Activated T-helper 1 cell treated with anti-CD3 and anti-CD28 coated beads, Interleukin-12 subunit alpha, Interleukin-12 subunit beta, Interleukin-2, Interleukin-4 antibody, amounts not matched to agents 30 ng/mL and 10 ng/mL and 1 ng/mL, durations not matched to agents 14 hours and 24 hours and 36 hours (primary cell): ENCODE measurements around the gene KYAT1. TPM values are rescaled to one million over a fixed set of nuclear protein-coding genes. Genes with fewer than 3 reads are reported as not detected.
"Not testable (repeated sequence)": the region's sequence is repeated elsewhere in the genome, so short reads cannot be mapped to it uniquely, and the experiment has no call there.

Experiments
- DNase-seq: peaks from one replicate; pipeline ENCODE4 v3.0.0; 2021; ENCODE audit warnings: low spot score
- H3K27ac Mint-ChIP-seq: one replicate; pipeline ENCODE4 v1.8.0; 2021; ENCODE audit warnings: mild to moderate bottlenecking, mixed read lengths
- H3K27me3 Mint-ChIP-seq: one replicate; pipeline ENCODE4 v1.8.0; 2022; ENCODE audit warnings: mild to moderate bottlenecking, moderate library complexity, mixed read lengths; ENCODE audit not compliant: insufficient read depth
- H3K36me3 Mint-ChIP-seq: one replicate; pipeline ENCODE4 v1.8.0; 2021; ENCODE audit warnings: low read depth, mixed read lengths
- H3K4me1 Mint-ChIP-seq: one replicate; pipeline ENCODE4 v1.8.0; 2021; ENCODE audit warnings: low read depth, mixed read lengths
- H3K4me3 Mint-ChIP-seq: one replicate; pipeline ENCODE4 v1.8.0; 2021; ENCODE audit warnings: mild to moderate bottlenecking, moderate library complexity, mixed read lengths
- H3K9me3 Mint-ChIP-seq: one replicate; pipeline ENCODE4 v1.8.0; 2021; ENCODE audit warnings: mixed read lengths
- intact Hi-C: fragments of 100-400 bp; cut with micrococcal nuclease; formaldehyde crosslinking; loops from one replicate; pipeline ENCODE4 v1.15.1; 2024
- total RNA-seq: library from RNA; stranded (reverse); gene quantifications from 2 replicates; pipeline ENCODE4 v1.2.3, GENCODE V29; 2022

KYAT1 gene
- total RNA-seq, 1 donor from 2014 or later: 12.2 TPM

GRCh38 chr9:128861501-128861900 lies 20.2 kb downstream of the KYAT1 start:
- H3K36me3 Mint-ChIP-seq: no peaks in the 10 kb centered on the region
- H3K4me1 Mint-ChIP-seq: peaks cover 6% of the 10 kb centered on the region
- H3K27ac Mint-ChIP-seq: no peak overlapping the region
- no peaks in the 10 kb centered on the region for H3K27me3 Mint-ChIP-seq
- H3K4me3 Mint-ChIP-seq: no peak overlapping the region
- intact Hi-C loops: no loop called here
- H3K9me3 Mint-ChIP-seq: no peaks in the 10 kb centered on the region
- no peak for DNase-seq

- H3K36me3 Mint-ChIP-seq: no peaks in the 10 kb centered on the region
- H3K4me1 Mint-ChIP-seq: peaks cover 6% of the 10 kb centered on the region
- intact Hi-C loops: no loop called here
- H3K4me3 Mint-ChIP-seq: no peak overlapping the region
- no peak for DNase-seq
- no peaks in the 10 kb centered on the region for H3K27me3 Mint-ChIP-seq
- H3K27ac Mint-ChIP-seq: no peak overlapping the region
- H3K9me3 Mint-ChIP-seq: no peaks in the 10 kb centered on the region
Measured at GRCh38 chr9:128860937-128861336, 20.8 kb downstream of the KYAT1 start.

DNA sequence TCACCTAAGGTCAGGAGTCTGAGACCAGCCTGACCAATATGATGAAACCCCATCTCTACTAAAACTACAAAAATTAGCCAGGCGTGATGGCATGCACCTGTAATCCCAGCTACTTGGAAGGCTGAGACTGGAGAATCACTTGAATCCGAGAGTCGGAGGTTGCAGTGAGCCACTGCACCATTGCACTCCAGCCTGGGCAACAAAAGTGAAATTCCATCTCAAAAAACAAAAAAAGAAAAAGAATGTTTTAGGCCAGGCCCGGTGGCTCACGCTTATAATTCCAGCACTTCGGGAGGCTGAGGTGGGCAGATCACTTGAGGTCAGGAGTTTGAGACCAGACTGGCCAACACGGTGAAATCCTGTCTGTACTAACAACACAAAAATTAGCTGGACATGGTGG lies 23.3 kb downstream of the KYAT1 start:
- H3K27me3 Mint-ChIP-seq, intact Hi-C loops, H3K4me3 Mint-ChIP-seq, DNase-seq, H3K9me3 Mint-ChIP-seq, H3K27ac Mint-ChIP-seq, H3K36me3 Mint-ChIP-seq, H3K4me1 Mint-ChIP-seq: not testable (repeated sequence)

DNA sequence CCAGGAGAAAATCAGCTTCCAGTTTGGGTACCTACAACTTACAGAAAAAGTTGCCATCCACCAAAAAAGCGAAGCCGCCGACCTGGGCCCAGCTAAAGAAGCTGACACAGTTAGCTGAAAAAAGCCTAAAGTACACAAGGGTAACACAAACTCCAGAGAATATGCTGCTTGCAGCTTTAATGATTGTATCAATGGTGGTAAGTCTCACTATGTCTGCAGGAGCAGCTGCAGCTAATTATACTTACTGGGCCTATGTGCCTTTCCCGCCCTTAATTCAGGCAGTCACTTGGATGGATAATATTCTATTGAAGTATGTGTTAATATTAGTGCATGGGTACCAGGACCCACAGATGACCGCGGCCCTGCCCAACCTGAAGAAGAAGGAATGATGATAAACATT lies 27.3 kb downstream of the KYAT1 start:
- intact Hi-C loops, H3K36me3 Mint-ChIP-seq, H3K27me3 Mint-ChIP-seq, H3K27ac Mint-ChIP-seq, H3K4me3 Mint-ChIP-seq, H3K4me1 Mint-ChIP-seq, DNase-seq: not testable (repeated sequence)
- peaks cover 16% of the 10 kb centered on the region for H3K9me3 Mint-ChIP-seq

DNA sequence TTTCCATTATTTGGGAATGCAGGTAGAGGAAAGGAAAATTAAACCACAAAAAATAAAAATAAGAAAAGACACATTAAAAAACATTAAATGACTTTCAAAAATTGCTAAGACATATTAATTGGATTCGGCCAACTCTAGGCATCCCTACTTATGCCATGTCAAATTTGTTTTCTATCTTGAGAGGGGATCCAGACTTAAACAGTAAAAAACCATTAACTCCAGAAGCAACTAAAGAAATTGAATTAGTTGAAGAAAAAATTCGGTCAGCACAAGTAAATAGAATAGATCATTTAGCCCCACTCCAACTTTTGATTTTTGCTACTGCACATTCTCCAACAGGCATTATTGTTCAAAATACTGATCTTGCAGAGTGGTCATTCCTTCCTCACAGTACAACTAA lies 29.1 kb downstream of the KYAT1 start:
- intact Hi-C loops: loop anchor here (1.0 kb wide), 2 partner anchors 12 to 76 kb away; no protein-coding TSS in a partner anchor
- H3K4me1 Mint-ChIP-seq, H3K36me3 Mint-ChIP-seq, H3K27me3 Mint-ChIP-seq, DNase-seq, H3K27ac Mint-ChIP-seq, H3K4me3 Mint-ChIP-seq: not testable (repeated sequence)
- H3K9me3 Mint-ChIP-seq: peaks cover 23% of the 10 kb centered on the region

- not testable (repeated sequence) for H3K4me3 Mint-ChIP-seq, H3K27me3 Mint-ChIP-seq, DNase-seq, H3K4me1 Mint-ChIP-seq, H3K27ac Mint-ChIP-seq
- Mint-ChIP-seq H3K9me3 (peaks cover 25% of the 10 kb centered on the region), H3K36me3 (peaks cover 11% of the 10 kb centered on the region)
- intact Hi-C loops: loop anchor here (1.0 kb wide), 2 partner anchors 12 to 76 kb away; no protein-coding TSS in a partner anchor
Measured at GRCh38 chr9:128851779-128852600, 29.8 kb downstream of the KYAT1 start.

- DNase-seq, H3K4me1 Mint-ChIP-seq, intact Hi-C loops, H3K27me3 Mint-ChIP-seq, H3K4me3 Mint-ChIP-seq, H3K27ac Mint-ChIP-seq: not testable (repeated sequence)
- H3K9me3 Mint-ChIP-seq: peaks cover 25% of the 10 kb centered on the region
- peaks cover 11% of the 10 kb centered on the region for H3K36me3 Mint-ChIP-seq
Measured at GRCh38 chr9:128851024-128851423, 30.7 kb downstream of the KYAT1 start.

- Mint-ChIP-seq H3K4me1 (no peaks in the 10 kb centered on the region), H3K36me3 (peaks cover 11% of the 10 kb centered on the region), H3K4me3 (no peak overlapping the region), H3K9me3 (peaks cover 25% of the 10 kb centered on the region), H3K27me3 (no peaks in the 10 kb centered on the region), H3K27ac (no peak overlapping the region)
- intact Hi-C loops: no loop called here
- DNase-seq: no peak
Measured at GRCh38 chr9:128847803-128848202, 33.9 kb downstream of the KYAT1 start.

DNA sequence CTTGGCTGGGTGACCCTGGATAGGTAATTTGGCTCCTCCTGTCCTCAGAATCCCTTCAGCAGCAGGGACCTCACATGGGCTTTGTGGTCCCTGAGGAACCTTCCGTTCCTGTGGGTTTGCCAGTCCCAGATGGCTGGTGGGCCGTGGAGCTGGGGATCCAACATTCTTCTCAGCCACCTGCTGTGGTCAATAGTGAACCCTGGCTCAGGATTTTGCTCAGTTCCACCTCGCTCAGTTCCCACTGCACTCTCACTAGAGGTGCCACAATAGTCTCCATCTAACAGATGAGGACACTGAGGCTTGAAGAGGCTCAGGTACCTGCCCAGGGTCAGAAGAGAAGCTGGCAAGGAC lies 35.1 kb downstream of the KYAT1 start:
- Mint-ChIP-seq H3K4me3 (no peak overlapping the region), H3K9me3 (peaks cover 25% of the 10 kb centered on the region)

DNA sequence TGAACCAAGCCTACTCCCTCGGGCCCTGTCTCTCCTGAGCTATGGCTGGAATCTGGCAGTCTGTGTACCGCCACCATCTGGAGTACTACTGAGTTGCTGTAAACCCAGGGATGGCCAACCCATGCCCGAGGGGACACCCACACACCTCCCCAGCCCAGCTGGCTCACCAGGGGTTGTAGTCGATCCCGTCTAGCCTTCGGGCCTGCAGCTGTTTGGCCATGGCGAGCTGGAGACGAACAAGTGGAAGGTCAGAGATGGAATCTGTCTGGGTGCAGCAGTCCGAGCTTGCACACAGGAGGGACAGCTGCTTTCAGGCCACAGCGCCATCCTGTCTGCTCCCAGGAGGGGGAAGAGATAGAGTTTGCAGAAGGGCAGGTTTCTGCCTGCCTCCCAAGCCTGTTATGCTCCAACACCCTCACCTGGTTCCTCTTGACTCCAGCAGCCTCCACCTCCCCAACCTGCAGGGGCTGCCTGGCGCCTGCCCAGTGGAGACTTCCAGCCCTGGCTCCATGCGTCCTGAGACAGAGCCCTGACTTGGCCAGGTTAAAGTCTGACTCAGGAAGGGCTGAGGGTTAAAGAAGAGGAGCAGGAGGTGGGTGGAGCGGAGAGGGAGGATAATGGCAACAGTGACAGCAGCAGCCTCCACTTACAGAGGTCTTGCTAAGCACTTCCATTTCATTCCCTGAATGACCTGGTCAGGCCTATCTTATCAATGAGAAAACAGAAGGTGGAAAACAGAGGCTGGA lies 36.4 kb downstream of the KYAT1 start:
- Mint-ChIP-seq H3K4me1 (no peaks in the 10 kb centered on the region), H3K4me3 (no peak overlapping the region), H3K9me3 (peaks cover 13% of the 10 kb centered on the region), H3K36me3 (peaks cover 3% of the 10 kb centered on the region), H3K27me3 (no peaks in the 10 kb centered on the region), H3K27ac (no peak overlapping the region)
- intact Hi-C loops: no loop called here
- no peak for DNase-seq

More for the DNA sequence above, 35.1 kb downstream of the KYAT1 start:
- H3K27me3 Mint-ChIP-seq: no peaks in the 10 kb centered on the region
- no peak for DNase-seq
- H3K4me1 Mint-ChIP-seq: no peaks in the 10 kb centered on the region
- peaks cover 11% of the 10 kb centered on the region for H3K36me3 Mint-ChIP-seq
- no peak overlapping the region for H3K27ac Mint-ChIP-seq
- intact Hi-C loops: no loop called here

- DNase-seq, H3K27ac Mint-ChIP-seq, H3K4me3 Mint-ChIP-seq, H3K36me3 Mint-ChIP-seq, H3K4me1 Mint-ChIP-seq, H3K27me3 Mint-ChIP-seq, H3K9me3 Mint-ChIP-seq, intact Hi-C loops: not testable (repeated sequence)
Measured at GRCh38 chr9:128843171-128843570, 38.6 kb downstream of the KYAT1 start.

DNA sequence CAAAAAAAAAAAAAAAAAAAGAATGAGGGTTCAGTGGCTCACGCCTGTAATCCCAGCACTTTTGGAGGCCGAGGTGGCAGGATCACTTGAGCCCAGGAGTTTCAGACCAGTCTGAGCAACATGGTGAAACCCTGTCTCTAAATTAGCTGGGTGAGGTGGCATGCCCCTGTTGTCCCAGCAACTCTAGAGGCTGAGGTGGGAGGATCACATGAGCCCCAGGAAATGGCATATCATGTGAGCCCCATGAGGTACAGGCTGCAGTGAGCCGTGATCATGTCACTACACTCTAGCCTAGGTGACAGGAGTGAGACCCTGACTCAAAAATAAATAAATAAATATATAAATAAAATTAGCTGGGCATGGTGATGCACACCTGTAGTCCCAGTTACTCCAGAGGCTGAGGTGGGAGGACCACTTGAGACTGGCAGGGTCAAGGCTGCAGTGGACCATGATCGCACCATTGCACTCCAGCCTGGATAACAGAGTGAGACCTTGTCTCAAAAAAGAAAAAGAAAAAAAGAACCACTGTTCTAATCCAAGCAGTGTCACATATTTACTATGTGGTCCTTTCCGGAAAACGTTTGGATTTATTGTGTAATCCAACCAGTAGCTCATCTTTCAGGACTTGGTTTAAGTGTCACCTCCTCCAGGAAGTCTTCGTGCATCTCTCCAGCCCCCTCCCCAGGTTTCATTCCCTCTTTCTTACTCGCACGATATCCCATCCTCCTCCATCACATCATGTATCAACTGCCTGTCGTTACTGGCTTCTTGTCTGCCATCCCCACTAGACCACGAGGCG lies 39.9 kb downstream of the KYAT1 start:
- intact Hi-C loops: no loop called here
- Mint-ChIP-seq H3K36me3 (no peaks in the 10 kb centered on the region), H3K9me3 (no peaks in the 10 kb centered on the region), H3K4me1 (no peaks in the 10 kb centered on the region), H3K27me3 (no peaks in the 10 kb centered on the region), H3K27ac (no peak overlapping the region), H3K4me3 (no peak overlapping the region)
- DNase-seq: no peak

- H3K36me3 Mint-ChIP-seq: no peaks in the 10 kb centered on the region
- intact Hi-C loops: no loop called here
- no peak overlapping the region for H3K4me3 Mint-ChIP-seq
- no peaks in the 10 kb centered on the region for H3K4me1 Mint-ChIP-seq
- H3K9me3 Mint-ChIP-seq: no peaks in the 10 kb centered on the region
- no peaks in the 10 kb centered on the region for H3K27me3 Mint-ChIP-seq
- no peak overlapping the region for H3K27ac Mint-ChIP-seq
- no peak for DNase-seq
Measured at GRCh38 chr9:128840524-128840923, 41.2 kb downstream of the KYAT1 start.
